ENCODE measurements around the gene COL11A2.

Gene COL11A2

GRCh38 chr6:33206027-33206863, 14.0 kb upstream of the COL11A2 start:
- no peak for DNase-seq (ENCODE audit: low read depth)

- DNase-seq (ENCODE audit: low read depth), result no peak
Measured at GRCh38 chr6:33205191-33206026, 13.1 kb upstream of the COL11A2 start.

DNA sequence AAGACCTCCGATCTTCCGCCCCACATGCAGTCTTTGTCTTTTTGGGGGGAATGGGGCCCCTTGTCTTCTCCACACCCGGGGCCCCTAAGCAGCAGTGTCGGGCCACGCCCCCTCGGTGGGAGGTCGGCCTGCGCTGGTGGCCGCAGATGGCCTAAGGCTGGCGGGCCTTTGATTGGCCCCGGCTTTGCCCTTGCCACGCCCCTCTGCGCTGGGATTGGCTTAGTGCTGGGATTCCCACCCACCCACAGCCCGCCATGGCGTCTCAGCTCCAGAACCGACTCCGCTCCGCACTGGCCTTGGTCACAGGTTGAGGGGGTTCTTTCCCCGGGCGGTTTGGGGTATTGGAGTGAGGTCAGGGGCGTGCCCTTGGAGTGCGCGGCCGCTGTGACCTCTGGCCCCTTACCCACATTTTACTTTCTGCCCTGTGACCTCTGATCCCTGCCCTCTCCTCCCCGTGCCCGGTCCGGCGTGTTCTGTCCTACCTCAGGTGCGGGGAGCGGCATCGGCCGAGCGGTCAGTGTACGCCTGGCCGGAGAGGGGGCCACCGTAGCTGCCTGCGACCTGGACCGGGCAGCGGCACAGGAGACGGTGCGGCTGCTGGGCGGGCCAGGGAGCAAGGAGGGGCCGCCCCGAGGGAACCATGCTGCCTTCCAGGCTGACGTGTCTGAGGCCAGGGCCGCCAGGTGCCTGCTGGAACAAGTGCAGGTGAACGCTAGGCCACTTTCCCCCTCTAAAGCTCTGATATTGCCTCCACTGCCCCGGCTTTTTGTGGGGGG, 12.3 kb upstream of the COL11A2 start, which contains the start of gene HSD17B8:
TSS of gene HSD17B8 (plus strand) at position 241 of the 776 bp plus-strand sequence. CDS start at position 255, 14 bp downstream.
- peak; percentile 83 for DNase-seq (ENCODE audit: low read depth)

GRCh38 chr6:33204165-33204414, 11.8 kb upstream of the COL11A2 start:
- DNase-seq (ENCODE audit: low read depth), result no peak

GRCh38 chr6:33203443-33204164, 11.3 kb upstream of the COL11A2 start:
- DNase-seq (ENCODE audit: low read depth), result no peak

GRCh38 chr6:33202799-33203198, 10.5 kb upstream of the COL11A2 start:
- DNase-seq (ENCODE audit: low read depth), result no peak

GRCh38 chr6:33201935-33202334, 9.7 kb upstream of the COL11A2 start:
- no peak for DNase-seq (ENCODE audit: low read depth)

DNA sequence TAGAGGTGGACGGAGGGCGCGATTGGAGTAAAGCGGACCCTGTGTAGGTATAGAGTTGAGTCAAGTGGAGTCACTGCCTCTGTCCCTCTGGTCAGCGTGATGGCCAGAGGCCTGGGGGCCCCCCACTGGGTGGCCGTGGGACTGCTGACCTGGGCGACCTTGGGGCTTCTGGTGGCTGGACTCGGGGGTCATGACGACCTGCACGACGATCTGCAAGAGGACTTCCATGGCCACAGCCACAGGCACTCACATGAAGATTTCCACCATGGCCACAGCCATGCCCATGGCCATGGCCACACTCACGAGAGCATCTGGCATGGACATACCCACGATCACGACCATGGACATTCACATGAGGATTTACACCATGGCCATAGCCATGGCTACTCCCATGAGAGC, 8.9 kb upstream of the COL11A2 start:
- DNase-seq (ENCODE audit: low read depth), result no peak

DNA sequence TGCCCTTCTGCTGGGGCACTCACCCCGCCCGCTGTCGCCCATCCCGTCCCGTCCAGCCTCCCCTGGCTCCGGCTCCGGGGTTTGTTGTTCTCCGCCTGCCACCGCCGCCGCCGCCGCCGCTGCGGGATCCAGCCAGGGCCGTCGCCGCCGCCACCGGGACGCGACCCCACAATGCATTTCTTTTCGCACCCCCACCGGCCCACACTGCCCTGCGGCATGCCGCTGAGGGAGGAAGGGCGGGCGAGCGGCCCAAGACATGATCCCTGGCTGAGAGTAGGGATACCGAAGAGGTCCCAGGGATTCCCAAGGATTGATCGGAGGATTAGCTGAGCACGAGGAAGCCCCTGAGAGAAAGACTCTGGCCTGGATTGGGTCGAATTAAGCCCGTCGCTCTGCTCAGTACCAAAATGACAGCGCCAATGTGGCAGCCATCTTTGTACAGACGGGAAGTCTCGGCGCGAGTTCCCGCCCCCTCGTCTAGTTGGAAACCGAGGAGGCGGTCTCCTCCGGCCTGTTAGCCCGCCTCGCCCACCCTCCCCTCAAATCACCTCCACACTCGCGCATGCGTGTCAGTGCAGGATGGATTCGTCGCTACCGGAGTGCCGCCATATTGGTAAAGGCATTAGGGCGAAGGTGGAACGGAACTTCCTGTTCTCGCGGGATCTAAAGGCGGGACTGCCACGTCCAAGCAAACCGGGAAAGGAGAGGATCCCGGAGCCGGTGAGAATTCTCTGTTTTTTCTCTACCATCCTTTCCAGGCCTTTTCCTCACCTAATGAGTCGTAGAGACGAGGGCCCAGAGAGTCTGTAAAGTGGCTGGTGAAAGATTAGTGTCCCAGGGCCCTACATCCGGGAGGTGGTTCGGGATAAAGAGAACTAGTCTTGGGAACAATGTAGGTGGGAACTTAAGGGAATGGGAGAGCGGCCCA, 8.2 kb upstream of the COL11A2 start, which contains the start of the genes RXRB and SLC39A7:
TSS of gene RXRB (minus strand) at position 447 of the 928 bp plus-strand sequence. CDS start at position 258, 189 bp downstream.
TSS of gene SLC39A7 (plus strand) at position 649 of the 928 bp plus-strand sequence. CDS start 379 bp downstream, outside the sequence.
- peak; percentile 99 for DNase-seq (ENCODE audit: low read depth)

DNA sequence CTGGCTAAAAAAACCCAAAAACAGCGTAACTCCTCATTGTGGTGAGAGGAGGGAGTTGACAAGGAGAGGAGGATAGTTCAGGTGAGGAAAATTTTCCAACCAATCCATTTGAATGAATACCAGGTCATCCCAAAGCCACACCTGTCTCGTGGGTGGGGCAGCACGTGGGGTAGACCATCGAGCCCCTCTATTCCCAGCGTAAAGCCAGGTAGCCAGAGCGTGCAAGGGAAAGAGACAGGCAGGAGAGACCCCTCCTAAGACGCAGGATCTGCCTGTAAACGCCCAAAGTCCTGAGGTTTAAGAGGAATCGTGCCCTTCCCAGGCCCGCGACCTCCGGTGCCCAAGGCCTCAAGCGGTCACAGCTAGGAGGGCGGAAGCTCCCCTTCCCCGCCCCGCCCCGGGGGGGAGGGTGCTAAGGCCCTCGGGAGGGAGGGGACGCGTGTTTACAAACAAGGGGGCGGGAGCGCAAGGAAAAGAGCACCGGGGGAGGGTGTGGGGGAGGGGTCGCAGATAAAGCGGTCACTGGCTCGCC, 7.5 kb upstream of the COL11A2 start:
- peak; percentile 61 for DNase-seq (ENCODE audit: low read depth)

DNA sequence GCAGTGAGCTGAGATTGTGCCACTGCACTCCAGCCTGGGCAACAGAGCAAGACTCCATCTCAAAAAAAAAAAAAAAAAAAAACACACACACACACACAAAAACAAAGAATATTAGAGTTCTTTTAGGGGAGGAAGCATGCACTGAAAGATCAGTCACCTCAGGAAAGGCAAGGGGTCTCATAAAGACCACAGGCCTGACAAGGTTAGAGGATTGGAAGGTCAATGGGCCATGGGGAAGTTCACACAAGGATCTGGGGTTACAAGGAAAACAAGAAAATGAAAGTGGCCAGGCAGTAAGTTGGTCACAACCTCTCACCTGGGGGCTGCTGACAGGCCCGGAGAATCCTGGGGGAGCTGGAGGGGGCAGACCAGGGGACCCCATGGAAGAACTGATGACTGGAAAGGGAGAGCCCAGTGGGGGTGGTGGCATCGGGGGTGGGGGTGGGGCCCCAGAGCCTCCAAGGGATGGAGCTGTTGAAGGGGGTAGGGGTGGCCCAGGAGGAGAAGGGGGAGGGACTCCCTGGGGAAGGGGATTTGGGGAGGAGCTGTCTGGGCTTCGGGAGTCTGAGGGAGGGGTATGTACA, 6.7 kb upstream of the COL11A2 start:
- no peak for DNase-seq (ENCODE audit: low read depth)

DNA sequence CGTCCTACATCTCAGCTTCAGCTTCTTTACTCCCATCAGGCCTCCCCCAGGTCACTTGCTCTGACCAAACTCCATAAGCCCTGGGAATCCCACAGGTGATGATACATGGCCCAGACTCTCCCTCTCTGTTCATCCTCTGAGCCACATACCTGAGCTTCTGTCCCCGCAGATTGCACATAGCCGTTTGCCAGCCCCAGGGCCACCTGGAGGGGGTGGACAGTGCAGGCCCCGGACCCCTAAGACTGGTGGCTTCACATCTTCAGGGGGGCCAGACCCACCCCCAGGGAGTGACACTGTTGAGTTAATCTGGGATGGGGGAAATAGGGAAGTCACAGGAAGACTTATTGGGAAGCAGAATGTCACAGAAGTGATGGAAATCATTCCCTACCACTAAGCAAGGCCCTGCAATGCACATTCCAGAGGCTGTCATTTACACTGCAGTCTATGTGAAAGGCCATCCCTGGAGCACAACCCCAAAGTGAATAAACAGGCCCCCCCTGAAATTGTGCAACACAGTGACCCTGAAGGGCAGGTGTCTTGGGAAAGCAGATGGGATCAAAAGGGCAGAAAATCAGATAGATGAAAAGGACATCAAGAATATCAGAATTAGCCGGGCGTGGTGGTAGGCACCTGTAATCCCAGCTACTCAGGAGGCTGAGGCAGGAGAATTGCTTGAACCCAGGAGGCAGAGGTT, 6.0 kb upstream of the COL11A2 start:
- DNase-seq (ENCODE audit: low read depth), result no peak

- DNase-seq (ENCODE audit: low read depth), result no peak
Measured at GRCh38 chr6:33197431-33198048, 5.3 kb upstream of the COL11A2 start.

- DNase-seq (ENCODE audit: low read depth), result no peak
Measured at GRCh38 chr6:33195304-33196165, 3.3 kb upstream of the COL11A2 start.

DNA sequence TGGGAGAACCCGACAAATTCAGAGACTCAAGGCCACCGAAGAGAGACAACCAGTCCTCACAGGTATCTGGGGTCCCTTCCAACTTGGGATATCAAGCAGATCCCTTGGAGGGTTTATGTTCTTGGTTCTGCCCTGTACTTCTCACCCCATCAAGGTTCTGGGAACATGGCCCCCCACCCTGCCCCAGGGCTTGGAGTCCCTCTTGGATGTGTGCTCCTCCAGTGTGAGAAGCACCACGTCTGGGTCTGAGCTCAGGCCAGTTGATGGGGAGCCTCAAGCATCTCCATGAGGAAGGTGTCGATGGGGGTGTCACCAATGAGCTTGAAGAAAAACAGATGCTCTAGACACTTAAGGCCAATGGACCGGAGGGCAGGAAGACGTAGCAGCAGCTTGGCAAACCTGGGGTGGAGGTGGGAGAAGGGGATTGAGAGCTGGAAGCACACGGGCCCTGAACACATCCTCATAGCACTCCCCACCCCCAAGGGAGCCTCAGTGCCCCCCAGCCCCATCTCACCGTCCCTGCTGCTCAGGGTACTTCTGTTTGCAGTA, 2.2 kb upstream of the COL11A2 start:
- DNase-seq (ENCODE audit: low read depth), result no peak

DNA sequence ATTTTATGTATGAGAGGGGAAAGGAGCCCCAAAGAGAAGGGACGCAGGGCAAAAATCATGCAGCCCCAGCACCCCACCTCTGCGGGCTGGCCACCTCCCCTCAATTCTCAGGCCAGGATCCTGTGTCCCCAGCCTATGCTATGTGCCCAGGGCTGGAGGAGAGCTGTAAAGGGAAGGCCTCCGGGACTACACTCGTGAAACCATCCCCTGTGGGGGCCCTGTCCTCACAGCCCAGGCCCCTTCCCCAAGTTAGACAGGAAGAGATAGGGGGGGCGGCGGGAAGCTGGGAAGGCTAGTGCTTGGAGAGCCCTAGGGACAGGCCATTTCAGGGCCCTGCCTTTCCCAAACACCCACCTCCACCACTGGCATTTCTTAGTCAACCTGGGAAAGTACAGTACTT, 1.4 kb upstream of the COL11A2 start:
- DNase-seq (ENCODE audit: low read depth), result no peak

Measured in activated T-helper 1 cell treated with Interleukin-2 at 50 U/mL for 16 hours (primary cell).